Measurements from ENCODE around the gene CIC. TPM values are rescaled to one million over a fixed set of nuclear protein-coding genes. Genes with fewer than 3 reads are reported as not detected.

The CIC gene
- total and polyA plus RNA-seq, 2 of the 13 experiments (the other 11 are each of a cell fraction or from before 2014, with no cell fraction given) = 5.9 to 8.0 TPM

DNA sequence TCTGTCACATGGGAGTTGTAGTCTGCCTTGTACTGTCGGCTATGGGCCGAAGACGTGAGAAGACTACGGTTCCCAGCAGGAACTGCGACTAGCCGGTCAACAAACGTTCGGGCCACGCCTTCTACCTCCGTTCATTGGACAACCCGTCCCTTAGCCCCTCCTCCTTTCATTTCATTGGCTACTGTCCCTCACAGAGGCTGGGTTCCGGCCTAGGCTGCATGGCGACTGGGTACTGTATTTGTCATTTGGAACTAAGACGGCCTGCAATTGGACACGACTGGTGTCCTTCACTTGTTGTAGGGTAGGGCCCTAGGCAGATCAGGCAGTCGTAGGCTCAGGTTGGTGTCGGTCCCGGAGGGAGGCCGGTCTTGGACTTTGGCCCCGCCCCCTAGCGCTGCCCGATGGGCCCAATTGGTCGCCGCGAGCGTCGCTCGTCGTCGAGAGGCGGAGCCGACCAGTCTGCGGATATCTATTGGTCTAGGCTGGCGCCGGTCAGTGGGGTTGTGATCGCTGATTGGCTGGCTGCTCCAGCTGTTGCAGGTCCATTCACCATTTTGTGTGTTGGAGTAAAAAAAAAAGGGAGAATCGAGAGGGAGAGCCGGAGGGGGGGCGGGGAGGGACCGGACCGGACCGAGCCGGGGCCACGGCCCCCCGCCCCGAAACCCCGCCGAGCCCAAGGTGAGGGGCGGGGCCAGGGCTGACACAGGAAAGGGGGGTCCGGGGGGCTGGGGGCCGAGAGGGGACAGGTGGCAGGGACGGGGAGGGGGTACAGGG, at the start of gene CIC (continued):
- TF ChIP-seq, protein P1, sequence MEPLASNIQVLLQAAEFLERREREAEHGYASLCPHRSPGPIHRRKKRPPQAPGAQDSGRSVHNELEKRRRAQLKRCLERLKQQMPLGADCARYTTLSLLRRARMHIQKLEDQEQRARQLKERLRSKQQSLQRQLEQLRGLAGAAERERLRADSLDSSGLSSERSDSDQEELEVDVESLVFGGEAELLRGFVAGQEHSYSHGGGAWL (CRISPR knock-in tag; IDR thresholded peaks at IDR 0.05) = no peak
- TF ChIP-seq ZNF883 (CRISPR knock-in tag; IDR thresholded peaks at IDR 0.05; ENCODE audit: not compliant biosample characterization) (no peak), PCBP1 (IDR thresholded peaks at IDR 0.05; ENCODE audit: borderline replicate concordance, low read depth, low read length) (peak; percentile 86; the same call in 1 of the 2 replicates), KMT2A (CRISPR knock-in tag; IDR thresholded peaks at IDR 0.05) (no peak), U2AF2 (IDR thresholded peaks at IDR 0.05; ENCODE audit: low read depth, low read length) (no peak), ZKSCAN8 (CRISPR knock-in tag; IDR thresholded peaks at IDR 0.05; ENCODE audit: borderline replicate concordance) (no peak), ZNF558 (CRISPR knock-in tag; IDR thresholded peaks at IDR 0.05; ENCODE audit: borderline replicate concordance) (no peak), FIP1L1 (IDR thresholded peaks at IDR 0.05; ENCODE audit: borderline replicate concordance, insufficient read depth, low read depth, low read length) (no peak), CBX1 (IDR thresholded peaks at IDR 0.05; ENCODE audit: low read depth) (no peak), PAWR (CRISPR knock-in tag; IDR thresholded peaks at IDR 0.05; ENCODE audit: borderline replicate concordance) (no peak), ZSCAN12 (CRISPR knock-in tag; IDR thresholded peaks at IDR 0.05) (no peak), RFXAP (CRISPR knock-in tag; IDR thresholded peaks at IDR 0.05; ENCODE audit: borderline replicate concordance) (no peak), ZNF777 (CRISPR knock-in tag; IDR thresholded peaks at IDR 0.05) (no peak), ZMYM4 (CRISPR knock-in tag; IDR thresholded peaks at IDR 0.05) (no peak; the same call in 1 of the 2 replicates), ZFP36L2 (CRISPR knock-in tag; IDR thresholded peaks at IDR 0.05) (no peak)
- TF ChIP-seq, protein P2, sequence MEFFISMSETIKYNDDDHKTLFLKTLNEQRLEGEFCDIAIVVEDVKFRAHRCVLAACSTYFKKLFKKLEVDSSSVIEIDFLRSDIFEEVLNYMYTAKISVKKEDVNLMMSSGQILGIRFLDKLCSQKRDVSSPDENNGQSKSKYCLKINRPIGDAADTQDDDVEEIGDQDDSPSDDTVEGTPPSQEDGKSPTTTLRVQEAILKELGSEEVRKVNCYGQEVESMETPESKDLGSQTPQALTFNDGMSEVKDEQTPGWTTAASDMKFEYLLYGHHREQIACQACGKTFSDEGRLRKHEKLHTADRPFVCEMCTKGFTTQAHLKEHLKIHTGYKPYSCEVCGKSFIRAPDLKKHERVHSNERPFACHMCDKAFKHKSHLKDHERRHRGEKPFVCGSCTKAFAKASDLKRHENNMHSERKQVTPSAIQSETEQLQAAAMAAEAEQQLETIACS (CRISPR knock-in tag; IDR thresholded peaks at IDR 0.05) = no peak
- TF ChIP-seq, protein P3, sequence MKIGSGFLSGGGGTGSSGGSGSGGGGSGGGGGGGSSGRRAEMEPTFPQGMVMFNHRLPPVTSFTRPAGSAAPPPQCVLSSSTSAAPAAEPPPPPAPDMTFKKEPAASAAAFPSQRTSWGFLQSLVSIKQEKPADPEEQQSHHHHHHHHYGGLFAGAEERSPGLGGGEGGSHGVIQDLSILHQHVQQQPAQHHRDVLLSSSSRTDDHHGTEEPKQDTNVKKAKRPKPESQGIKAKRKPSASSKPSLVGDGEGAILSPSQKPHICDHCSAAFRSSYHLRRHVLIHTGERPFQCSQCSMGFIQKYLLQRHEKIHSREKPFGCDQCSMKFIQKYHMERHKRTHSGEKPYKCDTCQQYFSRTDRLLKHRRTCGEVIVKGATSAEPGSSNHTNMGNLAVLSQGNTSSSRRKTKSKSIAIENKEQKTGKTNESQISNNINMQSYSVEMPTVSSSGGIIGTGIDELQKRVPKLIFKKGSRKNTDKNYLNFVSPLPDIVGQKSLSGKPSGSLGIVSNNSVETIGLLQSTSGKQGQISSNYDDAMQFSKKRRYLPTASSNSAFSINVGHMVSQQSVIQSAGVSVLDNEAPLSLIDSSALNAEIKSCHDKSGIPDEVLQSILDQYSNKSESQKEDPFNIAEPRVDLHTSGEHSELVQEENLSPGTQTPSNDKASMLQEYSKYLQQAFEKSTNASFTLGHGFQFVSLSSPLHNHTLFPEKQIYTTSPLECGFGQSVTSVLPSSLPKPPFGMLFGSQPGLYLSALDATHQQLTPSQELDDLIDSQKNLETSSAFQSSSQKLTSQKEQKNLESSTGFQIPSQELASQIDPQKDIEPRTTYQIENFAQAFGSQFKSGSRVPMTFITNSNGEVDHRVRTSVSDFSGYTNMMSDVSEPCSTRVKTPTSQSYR (CRISPR knock-in tag; IDR thresholded peaks at IDR 0.05; ENCODE audit: borderline replicate concordance) = no peak
- TF ChIP-seq, protein P4, sequence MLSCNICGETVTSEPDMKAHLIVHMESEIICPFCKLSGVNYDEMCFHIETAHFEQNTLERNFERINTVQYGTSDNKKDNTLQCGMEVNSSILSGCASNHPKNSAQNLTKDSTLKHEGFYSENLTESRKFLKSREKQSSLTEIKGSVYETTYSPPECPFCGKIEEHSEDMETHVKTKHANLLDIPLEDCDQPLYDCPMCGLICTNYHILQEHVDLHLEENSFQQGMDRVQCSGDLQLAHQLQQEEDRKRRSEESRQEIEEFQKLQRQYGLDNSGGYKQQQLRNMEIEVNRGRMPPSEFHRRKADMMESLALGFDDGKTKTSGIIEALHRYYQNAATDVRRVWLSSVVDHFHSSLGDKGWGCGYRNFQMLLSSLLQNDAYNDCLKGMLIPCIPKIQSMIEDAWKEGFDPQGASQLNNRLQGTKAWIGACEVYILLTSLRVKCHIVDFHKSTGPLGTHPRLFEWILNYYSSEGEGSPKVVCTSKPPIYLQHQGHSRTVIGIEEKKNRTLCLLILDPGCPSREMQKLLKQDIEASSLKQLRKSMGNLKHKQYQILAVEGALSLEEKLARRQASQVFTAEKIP (CRISPR knock-in tag; IDR thresholded peaks at IDR 0.05; ENCODE audit: borderline replicate concordance) = no peak
- TF ChIP-seq, protein P5, sequence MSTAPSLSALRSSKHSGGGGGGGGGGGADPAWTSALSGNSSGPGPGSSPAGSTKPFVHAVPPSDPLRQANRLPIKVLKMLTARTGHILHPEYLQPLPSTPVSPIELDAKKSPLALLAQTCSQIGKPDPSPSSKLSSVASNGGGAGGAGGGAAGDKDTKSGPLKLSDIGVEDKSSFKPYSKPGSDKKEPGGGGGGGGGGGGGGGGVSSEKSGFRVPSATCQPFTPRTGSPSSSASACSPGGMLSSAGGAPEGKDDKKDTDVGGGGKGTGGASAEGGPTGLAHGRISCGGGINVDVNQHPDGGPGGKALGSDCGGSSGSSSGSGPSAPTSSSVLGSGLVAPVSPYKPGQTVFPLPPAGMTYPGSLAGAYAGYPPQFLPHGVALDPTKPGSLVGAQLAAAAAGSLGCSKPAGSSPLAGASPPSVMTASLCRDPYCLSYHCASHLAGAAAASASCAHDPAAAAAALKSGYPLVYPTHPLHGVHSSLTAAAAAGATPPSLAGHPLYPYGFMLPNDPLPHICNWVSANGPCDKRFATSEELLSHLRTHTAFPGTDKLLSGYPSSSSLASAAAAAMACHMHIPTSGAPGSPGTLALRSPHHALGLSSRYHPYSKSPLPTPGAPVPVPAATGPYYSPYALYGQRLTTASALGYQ (CRISPR knock-in tag; IDR thresholded peaks at IDR 0.05) = no peak
- TF ChIP-seq, protein P6, sequence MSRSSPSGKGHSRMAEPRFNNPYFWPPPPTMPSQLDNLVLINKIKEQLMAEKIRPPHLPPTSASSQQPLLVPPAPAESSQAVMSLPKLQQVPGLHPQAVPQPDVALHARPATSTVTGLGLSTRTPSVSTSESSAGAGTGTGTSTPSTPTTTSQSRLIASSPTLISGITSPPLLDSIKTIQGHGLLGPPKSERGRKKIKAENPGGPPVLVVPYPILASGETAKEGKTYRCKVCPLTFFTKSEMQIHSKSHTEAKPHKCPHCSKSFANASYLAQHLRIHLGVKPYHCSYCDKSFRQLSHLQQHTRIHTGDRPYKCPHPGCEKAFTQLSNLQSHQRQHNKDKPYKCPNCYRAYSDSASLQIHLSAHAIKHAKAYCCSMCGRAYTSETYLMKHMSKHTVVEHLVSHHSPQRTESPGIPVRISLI (CRISPR knock-in tag; IDR thresholded peaks at IDR 0.05; ENCODE audit: borderline replicate concordance) = peak; percentile 97
